Measurements from ENCODE around the gene NFIC.

The NFIC gene

DNA sequence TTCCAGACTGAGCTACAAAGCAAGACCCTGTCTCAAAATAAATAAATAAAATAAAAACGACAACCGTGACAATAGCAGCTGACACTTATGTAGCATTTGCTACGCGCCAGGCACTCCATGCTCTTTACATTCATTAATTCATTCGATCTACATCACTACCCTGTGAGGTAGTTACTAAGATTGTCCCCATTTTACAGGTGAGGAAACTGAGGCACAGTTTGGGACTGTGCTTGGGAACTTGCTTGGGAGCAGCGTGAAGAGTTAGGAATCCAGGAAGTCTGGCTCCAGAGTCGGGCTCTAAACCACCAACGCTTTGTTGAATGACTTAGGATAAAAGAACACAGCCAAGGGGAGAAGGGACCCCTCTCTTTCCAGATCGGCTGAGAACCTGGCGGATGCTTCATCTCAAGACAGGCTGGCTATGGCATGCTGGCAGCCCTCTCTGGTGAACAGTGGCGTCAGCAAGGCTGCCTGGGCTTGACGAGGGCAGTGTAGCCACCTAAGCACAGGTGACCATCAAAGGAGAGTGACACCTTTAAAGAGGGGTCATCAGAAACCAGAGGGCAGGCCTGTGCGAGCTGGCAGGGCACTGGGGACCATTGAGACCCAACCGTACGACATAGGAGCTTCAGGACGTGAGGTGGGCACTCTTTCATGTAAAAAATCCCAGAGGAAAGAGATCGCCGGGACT is 133.5 kb downstream of the NFIC start:
- TF ChIP-seq, protein P1, sequence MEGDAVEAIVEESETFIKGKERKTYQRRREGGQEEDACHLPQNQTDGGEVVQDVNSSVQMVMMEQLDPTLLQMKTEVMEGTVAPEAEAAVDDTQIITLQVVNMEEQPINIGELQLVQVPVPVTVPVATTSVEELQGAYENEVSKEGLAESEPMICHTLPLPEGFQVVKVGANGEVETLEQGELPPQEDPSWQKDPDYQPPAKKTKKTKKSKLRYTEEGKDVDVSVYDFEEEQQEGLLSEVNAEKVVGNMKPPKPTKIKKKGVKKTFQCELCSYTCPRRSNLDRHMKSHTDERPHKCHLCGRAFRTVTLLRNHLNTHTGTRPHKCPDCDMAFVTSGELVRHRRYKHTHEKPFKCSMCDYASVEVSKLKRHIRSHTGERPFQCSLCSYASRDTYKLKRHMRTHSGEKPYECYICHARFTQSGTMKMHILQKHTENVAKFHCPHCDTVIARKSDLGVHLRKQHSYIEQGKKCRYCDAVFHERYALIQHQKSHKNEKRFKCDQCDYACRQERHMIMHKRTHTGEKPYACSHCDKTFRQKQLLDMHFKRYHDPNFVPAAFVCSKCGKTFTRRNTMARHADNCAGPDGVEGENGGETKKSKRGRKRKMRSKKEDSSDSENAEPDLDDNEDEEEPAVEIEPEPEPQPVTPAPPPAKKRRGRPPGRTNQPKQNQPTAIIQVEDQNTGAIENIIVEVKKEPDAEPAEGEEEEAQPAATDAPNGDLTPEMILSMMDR (conservative IDR thresholded peaks at IDR 0.05): no peak
- peak overlapping the region; percentile 92 for H3K27ac ChIP-seq

DNA sequence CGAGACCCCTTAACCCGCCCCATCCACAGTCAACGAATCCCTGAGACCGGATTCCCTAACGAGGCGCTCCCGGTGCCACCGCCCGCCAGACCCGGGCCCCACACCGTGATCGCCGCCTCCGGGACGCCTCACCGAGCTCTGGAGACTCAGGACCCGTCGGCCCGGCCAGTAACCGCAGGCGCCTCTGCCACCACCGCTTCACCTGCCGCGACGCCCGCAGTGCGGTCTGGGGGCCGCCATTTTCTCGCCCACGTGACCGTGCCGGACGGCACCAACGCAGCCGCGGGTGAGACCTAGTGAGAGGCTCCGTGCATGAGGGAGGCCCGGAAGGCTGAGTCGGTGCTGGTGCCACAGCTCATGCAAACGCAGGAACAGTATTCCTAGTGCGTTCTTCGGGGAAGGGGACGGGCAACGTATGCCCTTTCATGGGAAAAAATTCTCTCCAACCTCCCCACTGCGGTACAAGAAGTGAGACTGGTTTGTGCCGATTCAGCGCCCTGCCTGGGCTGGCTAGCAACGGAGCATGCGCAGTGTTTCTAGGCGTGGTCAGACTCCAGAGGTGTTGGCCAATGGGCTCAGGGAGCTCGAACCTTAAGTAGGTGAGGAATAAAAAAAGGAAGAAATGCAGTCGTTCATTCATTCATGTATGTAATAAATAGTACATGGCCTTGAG is 134.2 kb downstream of the NFIC start, which contains the start of gene DOHH:
Gene DOHH, minus strand, starts transcription at position 246 of the 673 bp plus-strand sequence. CDS start 3,860 bp downstream, outside the sequence.
- peak within 1 kb of the TSS; percentile 92 for H3K27ac ChIP-seq
- TF ChIP-seq, protein P1 (conservative IDR thresholded peaks at IDR 0.05): no peak

DNA sequence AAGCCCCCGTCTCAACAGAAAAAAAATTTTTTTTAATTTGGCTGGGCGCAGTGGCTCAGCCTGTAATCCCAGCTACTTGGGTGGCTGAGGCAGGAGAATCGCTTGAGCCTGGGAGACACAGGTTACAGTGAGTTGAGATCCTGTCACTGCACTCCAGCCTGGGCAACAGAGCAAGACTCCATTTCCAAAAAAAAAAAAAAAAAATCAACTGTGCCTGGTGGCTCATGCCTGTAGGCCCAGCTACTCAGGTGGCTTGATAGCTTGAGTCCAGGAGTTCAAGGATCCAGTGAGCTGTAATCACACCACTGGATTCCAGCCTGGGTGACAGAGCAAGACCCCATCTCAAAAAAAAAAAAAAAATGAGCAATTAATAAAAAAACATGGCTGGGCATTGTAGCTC is 135.4 kb downstream of the NFIC start:
- TF ChIP-seq, protein P1 (conservative IDR thresholded peaks at IDR 0.05): no peak
- no peak overlapping the region for H3K27ac ChIP-seq

DNA sequence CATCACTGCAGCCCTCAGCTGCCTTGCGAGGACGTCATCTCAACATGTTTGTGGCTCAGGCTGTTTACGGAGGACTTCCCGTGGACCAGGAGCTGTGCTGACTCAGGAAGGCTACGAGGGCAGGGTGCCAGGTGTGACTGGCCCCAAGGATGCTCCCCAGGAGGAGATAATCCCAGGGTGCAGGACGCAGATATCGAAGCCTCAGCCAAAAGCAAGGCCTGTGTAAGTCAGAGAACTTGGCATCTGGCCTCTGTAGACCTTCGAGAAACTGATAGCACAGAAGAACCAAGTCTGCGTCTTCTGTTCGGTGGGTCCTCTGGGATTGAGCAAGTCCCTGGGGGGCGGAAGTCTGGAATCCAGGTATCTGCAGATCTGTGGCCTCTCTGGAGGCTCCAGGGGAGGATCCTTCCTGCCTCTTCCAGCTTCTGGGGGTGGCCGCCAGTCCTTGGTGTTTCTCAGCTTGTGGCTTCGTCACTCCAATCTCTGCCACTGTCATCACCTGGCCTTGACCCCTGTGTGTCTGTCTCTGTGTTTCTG is 136.7 kb downstream of the NFIC start:
- no peak overlapping the region for H3K27ac ChIP-seq

DNA sequence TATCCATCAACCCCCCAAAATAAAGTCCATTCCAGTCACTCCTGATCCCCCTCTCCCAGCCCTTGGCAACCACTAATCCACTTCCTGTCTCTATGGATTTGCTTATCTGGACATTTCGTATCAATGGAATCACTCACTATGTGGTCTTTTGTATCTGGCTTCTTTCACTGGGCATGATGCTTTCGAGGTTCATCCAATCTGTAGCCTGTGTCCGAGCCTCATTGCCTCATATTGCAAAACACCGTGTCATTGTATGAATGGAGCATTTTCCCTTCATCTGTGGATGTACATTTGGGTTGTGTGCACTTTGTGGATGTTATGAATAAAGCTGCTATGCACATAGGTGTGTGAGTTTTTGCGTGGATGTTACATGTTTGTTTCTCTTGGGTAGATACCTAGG is 138.4 kb downstream of the NFIC start:
- peak overlapping the region; percentile 85 for H3K27ac ChIP-seq

More for the DNA sequence above, 136.7 kb downstream of the NFIC start:
- TF ChIP-seq, protein P1 (conservative IDR thresholded peaks at IDR 0.05): no peak

DNA sequence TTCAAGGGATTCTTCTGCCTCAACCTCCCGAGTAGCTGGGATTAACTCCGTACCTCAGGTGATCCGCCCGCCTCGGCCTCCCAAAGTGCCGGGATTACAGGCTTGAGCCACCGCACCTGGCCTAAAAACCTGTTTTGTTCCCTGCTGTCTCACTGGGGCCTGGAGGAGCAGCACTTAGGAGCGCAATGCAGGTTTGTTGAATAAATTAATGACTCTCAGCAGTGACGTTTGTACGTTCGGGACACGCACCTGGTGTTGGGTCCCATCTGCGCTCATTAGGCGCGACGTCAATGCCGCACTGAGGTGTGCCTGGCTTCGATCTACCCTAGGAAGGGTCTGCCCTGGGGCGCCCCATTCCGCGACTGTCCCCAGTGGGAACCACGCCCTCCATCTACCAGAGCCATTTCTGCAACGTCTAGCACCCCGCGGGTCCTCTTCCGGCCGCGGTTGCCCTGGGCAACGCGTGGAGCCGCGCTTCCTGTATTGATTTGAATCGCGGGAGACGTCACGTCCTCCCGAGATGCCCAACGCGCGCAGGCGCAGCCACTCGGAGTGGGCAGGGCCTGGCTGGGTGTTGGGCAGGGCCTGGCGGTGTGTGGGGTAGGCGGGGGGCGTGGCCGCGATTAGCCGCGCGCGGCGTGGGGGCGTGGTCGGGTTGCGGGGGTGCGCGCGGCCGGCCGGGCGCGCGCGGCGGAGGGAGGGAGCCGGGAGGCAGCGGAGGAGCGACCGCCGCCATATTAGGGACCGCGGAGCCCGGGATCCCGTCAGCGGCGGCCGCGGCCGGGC is 139.4 kb downstream of the NFIC start, which contains the start of gene FZR1:
Gene FZR1, plus strand, starts transcription at position 714 of the 786 bp plus-strand sequence. CDS start 16,679 bp downstream, outside the sequence.
- peak within 1 kb of the TSS; percentile 85 for H3K27ac ChIP-seq
- TF ChIP-seq, protein P1 (conservative IDR thresholded peaks at IDR 0.05): no peak

More for the DNA sequence above, 138.4 kb downstream of the NFIC start:
- TF ChIP-seq, protein P1 (conservative IDR thresholded peaks at IDR 0.05): no peak
